NCI-H2196 (cell line): Measurements from ENCODE around the gene ZNF787.
"Not testable (repeated sequence)": the region's sequence is repeated elsewhere in the genome, so short reads cannot be mapped to it uniquely, and the experiment has no call there.

Experiments used
- DNase-seq: peaks from one replicate; lab custom pipeline; 2025; ENCODE audit not compliant: unreplicated experiment; lab: John Stamatoyannopoulos, UW

ZNF787 gene

DNA sequence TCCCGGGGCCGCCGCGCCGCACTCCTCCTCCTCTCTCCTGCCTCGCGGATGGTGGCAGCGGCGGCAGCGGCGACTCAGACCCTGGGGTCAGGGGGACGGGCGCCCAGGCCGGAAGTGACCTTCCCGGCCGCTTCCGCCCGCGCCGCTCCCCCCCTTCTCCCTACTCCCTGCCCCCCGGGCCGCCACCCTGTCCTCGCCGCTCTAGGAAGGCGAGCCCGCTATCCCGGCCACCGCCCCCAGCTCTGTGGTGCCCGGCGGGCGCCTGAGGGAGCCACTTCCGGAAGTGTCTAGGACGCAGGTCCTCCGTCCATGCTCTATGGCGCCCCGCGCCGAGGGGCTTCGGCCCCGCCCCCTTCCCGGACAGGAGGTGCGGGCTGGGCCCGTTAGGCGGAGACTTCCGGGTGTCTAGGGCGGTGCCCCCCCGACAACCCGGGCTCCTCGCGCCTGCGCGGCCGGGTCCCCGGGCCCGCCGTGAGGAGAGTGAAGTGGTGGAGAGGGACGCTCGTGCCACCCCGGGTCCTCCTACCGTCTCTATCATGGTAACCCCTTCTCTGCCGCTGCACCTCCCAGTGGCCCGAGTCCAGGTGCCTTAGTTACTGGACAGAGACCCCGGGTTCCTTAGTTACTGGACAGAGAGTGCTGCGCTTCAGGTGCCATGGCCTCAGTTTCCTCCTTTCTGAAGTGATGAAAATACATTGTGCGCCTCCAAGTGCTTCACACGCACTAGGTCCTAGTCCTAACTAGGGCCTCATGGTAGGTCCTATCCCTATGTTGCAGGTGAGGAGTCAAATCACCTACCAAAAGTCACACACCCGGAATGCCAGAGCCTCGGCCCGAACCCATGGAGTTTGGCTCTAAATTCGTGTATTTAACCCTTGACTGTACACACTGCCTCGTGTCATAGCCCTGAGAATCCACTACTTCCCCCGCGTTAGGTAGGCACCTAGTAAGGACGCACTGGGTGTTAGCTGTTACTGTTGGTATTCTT is at the start of gene ZNF787:
Gene ZNF787, minus strand, starts transcription at position 116 of the 988 bp plus-strand sequence. CDS start 18,078 bp downstream, outside the sequence.
- peak; percentile 98 for DNase-seq

DNA sequence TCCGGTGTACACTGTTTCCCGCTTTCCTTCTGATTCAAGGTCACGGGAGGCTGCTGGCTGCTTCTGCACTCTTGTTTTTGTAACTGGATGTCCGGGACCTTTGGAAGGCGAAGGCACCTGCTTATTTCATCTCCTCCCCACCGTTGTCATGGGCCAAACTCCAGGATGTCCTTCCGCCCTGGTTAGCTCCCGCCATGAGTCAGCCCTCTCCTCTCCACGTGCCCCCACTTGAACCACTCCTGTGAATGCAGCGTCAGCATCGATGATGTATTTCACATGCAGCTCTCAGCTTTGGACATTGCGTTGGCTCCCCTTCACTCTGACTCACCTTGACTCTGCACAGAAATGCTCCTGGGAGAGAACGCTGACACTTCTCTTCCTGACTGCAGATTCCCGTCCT is 49.2 kb upstream of the ZNF787 start:
- peak; percentile 93 for DNase-seq

DNA sequence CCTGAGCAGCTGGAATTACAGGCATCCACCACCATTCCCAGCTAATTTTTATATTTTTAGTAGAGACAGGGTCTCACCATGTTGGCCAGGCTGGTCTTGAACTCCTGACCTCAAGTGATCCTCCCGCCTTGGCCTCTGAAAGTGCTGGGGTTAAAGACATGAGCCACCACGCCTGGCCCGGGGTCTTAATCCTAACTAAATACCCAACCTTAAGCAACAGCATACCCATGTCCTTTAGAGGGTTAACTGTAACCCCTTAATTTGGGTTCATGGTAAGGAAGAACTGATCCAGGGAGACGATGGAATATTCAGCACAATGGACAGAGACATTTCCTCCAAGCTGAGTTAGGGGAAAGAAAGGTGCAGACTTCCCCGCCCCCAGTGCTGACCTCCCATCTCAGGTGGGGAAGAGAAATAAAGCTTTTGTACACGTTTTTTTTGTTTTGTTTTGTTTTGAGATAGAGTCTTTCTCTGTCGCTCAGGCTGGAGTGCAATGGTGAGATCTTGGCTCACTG is 46.0 kb upstream of the ZNF787 start:
- DNase-seq, result no peak

DNA sequence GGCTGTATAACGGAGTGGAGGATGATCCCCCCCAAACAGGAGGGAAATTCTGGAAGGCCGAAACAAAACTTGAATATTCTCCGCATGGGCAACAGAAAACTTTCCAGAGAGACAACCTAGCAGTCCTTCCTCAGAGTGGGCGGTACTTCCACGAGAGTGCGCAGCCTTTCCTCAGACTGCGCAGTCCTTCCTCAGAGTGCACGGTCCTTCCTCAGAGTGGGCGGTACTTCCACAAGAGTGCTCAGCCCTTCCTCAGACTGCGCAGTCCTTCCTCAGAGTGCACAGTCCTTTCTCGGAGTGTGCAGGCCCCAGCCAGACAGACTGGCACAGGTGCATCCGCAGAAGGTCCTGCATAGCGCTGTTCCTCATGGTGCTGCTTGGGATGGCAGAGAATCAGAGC is 42.0 kb upstream of the ZNF787 start:
- no peak for DNase-seq

DNA sequence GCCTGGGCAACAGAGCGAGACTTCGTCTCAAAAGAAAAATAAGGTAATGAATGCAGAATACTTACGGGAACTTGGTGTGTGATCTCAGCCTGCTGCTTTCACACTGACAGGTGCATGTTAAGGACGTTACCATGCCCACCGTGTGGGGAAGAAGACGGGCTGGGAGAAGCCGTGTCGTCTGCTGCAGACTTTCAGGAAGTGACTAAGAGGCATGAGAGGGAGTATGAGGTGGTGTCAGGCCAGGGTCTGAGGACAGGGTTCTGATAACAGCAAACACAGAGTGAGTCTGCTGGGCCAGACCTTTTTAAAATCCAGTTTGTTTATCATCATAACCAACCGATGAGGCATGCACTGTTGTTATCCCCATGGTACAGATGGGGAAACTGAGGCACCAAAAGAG is 41.2 kb upstream of the ZNF787 start:
- no peak for DNase-seq

DNA sequence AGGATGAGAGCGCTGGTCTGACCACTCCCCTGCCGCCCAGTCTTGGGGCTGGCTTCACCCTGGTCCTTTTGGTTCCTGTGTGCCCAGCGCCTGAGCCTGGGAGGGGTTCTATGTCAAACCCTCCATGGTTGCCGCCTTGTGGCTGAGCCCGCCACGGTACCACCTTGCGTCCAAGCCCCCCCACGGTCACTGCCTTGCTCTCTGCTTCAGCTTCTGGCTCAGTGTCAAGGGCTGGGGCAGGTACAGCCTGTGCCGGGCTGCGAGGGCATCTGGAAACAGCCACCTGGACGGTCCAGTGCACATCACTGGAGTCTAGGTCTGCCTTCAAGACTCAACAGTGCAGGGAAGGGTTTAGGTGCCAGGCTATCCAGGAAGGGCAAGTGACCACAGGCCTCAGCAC is 40.4 kb upstream of the ZNF787 start:
- no peak for DNase-seq

DNA sequence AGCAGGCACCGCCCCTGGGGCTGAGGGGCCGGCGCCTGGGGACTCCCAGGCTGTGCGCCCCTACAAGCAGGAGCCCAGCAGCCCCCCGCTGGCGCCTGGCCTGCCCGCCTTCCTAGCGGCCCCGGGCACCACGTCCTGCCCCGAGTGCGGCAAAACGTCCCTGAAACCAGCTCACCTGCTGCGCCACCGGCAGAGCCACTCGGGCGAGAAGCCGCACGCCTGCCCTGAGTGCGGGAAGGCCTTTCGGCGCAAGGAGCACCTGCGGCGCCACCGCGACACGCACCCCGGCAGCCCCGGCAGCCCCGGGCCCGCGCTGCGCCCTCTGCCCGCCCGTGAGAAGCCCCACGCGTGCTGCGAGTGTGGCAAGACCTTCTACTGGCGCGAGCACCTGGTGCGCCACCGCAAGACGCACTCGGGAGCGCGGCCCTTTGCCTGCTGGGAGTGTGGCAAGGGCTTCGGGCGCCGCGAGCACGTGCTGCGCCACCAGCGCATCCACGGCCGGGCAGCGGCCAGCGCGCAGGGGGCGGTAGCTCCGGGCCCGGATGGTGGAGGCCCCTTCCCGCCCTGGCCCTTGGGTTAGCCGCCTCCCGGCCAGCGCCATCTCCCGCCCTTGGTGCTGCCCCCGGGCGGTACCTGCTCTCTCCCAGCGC is 38.7 kb upstream of the ZNF787 start:
- DNase-seq, result no peak

DNA sequence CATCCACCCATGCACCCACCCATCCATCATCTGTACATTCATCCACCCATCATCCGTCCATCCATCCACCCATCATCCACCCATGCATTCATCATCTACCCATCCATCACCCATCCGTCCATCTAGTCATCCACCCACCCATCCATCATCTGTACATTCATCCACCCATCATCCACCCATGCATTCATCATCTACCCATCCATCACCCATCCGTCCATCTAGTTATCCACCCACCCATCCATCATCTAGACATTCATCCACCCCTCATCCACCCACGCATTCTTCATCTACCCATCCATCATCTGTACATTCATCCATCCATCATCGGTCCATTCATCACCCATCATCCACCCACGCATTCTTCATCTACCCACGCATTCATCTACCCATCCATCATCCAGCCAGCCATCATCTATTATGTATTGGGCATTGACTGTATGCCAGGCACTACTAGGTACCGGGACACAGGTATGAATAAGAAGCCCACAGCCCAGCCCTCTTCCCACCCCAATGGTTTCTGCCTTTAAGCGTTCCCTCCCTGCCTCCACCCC is 38.0 kb upstream of the ZNF787 start:
- DNase-seq, result no peak

DNA sequence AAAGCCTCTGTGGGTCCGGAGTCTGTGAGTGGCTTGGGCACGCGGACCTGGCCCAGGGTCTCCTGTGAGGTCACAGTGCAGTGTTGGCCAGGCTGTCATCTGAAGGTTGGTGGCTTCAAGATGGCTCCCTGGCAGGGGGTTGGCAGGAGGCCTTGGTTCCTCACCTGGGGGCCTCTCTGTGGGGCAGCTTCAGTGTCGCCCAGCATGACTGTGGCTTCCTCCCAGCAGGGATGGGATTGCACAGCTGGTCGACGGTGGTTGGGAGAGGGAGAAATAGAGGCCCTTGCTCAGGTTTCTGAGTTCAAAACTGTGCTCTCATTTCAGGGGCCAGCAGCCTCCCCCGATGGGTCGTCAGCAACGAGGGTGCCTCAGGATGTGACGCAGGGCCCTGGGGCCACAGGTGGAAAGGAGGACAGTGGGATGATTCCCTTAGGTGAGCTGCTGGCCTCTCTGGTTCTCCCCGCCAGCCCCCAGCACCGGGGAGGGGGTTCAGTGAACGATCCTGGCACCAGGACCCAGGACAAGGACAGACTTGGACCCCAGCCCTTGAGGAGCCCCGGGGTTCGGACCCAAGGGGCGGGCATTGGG is 37.2 kb upstream of the ZNF787 start:
- DNase-seq, result no peak

DNA sequence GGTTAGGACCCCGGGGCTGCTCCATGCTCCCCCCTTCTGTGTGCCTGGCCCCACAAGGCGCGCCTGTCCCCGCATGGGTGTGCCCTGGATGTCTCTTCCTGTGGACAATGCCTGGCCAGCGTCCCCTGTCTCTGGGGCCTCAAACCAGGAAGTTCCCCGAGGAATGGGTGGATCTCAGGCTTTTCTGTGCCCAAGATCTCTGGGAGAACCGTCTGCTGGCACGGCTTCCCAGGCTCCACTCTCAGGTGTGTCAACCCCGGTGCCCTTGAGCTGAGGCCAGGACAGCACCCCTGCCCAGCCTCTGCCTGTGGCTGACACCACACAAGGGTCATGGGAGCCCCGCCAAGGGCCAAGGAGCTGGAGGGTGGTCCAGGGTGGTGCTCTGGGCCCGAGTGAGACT is 35.7 kb upstream of the ZNF787 start:
- no peak for DNase-seq

DNA sequence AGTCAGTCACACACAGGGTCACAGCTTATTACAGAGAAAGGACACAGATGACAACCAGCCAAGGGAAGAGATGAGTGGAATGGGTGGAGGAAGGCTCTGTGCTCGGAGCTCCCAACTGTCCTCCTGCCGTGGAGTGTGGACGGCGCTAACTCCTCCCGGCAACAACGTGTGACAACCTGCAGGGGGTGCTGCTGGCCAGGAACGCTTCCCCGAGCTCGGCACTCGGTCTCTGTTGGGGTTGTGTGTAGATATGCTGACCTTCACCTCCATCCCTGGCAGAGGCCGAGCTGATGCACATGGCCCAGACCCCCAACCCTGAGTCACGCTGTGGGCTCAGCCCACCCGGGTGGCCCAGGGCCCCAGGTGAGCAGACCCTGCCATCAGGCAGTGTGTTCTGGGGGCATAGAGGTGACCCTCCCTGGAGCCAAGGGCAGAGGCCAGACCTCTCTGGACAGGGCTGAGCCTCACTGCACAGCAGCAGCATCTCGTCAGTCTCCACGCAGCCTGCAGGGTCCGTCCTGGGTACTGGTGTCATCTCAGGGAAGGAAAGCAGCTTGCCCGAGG is 34.1 kb upstream of the ZNF787 start:
- no peak for DNase-seq

DNA sequence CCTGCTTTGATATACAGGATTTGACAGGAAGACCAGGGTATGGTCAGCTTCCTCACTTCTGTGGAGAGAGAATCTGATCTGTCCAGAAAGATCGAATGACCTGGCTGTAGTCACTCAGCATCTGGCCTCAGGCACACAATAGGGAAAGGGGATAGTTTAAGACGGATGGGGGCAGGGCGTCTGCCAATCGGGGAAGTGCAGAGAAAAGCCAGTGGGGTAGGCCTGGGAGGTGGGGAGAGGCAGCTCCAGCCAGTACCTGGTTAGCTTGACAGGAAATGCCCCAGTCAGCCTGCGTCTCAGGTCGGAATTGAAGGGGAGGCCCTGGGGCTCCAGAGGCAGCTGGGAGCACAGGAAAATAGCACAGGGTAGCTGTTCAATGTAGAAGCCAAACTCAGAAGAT is 32.4 kb upstream of the ZNF787 start:
- peak; percentile 72 for DNase-seq

DNA sequence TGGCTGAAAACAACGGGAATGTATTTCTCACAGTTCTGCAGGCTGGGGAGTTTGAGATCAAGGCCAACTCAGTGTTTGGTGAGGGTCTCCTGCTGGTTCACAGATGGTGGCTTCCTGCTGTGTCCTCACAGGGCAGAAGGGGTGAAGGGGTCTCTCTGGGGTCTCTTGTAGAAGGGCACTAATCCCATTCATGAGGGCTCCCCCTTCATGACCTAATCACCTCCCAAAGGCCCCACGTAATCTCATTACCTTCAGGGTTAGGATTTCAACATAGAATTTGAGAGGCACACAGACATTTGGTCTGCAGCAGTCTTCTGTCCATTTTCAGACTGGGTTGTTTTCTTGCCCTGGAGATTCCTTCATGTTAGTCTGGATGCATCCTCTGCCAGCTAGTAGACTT is 31.5 kb upstream of the ZNF787 start:
- no peak for DNase-seq

DNA sequence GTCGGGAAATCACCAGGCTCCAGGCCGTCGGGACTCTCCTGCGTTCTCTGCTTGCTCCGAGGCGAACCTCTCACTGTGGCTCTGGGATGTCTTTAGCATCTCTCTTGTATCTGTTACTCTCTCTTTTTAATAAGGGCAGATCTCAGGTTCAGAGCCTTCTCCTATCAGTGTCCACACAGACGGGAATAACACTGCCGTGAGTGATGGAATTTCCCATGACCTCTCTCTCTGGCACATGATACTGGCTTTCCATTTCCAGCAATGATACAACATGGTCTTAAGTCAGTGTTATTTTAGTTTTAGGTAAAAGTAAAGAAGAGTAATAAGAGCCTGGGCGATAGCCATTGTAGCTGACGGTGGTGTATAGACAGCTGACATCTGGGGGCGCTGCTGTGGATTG is 29.3 kb upstream of the ZNF787 start:
- no peak for DNase-seq

DNA sequence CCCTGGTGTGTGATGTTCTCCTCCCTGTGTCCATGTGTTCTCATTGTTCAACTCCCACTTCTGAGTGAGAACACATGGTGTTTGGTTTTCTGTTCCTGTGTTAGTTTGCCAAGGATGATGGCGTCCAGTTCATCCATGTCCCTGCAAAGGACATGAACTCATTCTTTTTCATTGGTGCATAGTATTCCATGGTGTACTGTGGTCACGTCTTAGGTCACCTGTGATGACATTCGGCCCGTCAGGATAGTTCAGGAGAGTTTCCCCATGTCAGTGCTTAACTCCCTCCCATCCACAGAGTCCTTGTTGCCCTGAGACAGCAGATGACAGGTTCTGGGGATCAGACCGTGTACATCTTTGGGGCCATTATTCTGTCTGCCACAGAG is 28.6 kb upstream of the ZNF787 start:
- no peak for DNase-seq

DNA sequence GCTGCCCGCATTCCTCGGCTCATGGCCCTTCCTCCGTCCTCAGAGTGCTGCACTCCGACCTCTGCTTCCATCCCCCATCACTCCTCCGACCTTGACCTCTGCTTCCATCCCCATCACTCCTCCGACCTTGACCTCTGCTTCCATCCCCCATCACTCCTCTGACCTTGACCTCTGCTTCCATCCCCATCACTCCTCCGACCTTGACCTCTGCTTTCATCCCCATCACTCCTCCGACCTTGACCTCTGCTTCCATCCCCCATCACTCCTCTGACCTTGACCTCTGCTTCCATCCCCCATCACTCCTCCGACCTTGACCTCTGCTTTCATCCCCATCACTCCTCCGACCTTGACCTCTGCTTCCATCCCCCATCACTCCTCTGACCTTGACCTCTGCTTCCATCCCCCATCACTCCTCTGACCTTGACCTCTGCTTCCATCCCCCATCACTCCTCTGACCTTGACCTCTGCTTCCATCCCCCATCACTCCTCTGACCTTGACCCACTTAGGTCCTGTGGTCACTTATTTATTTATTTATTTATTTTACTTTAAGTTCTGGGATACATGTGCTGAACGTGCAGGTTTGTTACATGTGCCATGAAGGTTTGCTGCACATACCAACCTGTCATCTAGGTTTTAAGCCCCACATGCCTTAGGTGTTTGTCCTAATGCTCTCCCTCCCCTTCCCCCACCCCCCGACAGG is 28.0 kb upstream of the ZNF787 start:
- not testable (repeated sequence) for DNase-seq

DNA sequence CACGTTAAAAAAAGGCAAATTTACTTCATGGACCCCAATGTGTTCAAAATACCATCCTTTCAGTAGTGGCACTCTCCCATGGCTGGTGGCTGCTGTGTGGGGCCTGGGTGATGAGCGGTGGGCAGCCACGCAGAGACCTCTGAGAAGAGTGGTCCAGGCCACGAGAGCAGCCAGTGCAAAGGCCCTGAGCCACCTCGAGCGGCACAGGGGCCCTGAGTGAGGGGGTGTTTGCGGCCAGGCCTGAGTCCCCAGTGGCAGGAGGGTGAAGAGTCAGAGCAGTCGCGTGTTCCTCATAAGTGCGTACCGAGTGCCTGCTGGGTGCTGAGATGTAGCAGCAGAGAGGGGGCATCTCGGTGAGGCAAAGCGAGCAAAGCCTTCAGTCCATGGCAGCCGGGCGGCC is 27.0 kb upstream of the ZNF787 start:
- DNase-seq, result no peak

DNA sequence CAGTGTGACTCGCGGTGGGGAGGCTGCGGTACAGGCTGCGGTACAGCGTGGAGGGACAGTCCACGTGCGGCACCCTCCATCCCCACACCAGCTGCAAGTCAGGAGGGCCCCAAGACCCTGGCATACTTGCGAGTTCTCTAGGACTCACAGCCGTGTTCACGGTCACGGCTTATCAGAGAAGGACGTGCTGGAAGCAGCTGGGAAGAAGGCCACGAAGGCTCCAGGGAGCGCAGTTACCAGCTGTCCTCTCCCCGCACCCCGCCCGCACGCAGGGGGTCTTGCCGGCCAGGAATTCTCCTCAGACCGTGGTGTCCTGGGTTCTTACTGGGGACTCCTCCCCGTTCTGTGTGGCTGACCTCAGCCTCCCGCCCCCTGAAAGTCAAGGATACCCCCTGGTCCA is 26.2 kb upstream of the ZNF787 start:
- DNase-seq, result no peak

DNA sequence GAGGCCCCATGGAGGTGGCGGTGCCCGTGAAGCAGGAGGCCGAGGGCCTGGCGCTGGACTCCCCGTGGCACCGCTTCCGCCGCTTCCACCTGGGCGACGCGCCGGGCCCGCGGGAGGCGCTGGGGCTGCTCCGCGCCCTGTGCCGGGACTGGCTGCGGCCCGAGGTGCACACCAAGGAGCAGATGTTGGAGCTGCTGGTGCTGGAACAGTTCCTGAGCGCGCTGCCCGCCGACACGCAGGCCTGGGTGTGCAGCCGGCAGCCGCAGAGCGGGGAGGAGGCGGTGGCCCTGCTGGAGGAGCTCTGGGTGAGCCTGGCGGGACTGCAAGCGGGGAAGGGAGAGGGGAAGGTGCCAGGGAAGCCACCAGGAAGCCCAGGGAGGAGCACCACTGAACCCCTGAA is 25.8 kb upstream of the ZNF787 start:
- no peak for DNase-seq

DNA sequence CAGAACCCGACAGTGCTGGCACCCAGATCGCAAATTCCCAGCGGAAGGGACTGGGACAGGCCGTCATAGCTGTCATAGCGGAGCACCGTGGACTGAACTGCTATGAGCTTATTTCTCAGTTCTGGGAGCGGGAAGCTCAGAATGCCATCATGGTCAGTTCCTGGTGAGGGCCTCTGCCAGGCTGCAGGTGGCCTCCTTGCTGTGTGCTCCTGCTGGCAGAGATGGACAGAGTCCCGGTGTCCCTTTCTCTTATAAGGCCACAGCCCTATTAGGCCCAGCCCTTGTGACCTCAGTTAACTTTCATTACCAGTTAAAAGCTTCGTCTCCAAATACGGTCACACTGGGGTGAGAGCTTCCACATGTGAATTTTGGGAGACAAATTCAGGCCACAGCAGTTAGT is 24.6 kb upstream of the ZNF787 start:
- no peak for DNase-seq

DNA sequence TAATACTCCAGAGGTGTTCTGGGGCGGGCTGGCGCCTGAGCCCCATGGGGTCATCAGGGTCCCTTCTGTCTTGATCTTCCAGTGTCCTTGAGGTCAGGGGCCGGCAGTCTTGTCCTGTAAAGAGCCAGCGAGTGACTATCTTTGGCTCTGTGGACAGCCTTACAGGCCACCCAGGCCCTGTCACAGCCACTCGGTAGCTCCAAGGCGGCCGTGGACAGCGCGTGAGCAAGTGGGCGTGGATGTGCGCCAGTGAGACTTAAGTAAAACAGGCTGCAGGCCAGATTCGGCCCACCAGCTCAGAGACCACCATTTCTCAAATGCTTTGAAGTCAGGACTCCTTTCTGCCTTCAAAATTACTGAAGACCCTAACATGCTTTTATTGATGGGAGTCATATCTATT is 23.7 kb upstream of the ZNF787 start:
- no peak for DNase-seq
